GM12878 (cell line): ENCODE data around the gene DNAJC6.

ENCODE experiments used
- EP300 ChIP-seq, 2 experiments: fragments of 150-350 bp in 1 of 2; IDR thresholded peaks; 2 replicates each; pipeline ENCODE4 v1.6.1; 2011 to 2012; ENCODE audit warnings: low read depth in 2 of 2, low read length in 2 of 2, borderline replicate concordance in 1 of 2, improper control_type of control experiment in 1 of 2, inconsistent platforms in 1 of 2; ENCODE audit not compliant: control insufficient read depth in 1 of 2
- HDGF ChIP-seq: fragments of 450-650 bp; IDR thresholded peaks from 2 replicates; pipeline ENCODE4 v1.6.1; 2016; ENCODE audit warnings: antibody characterized with exemption
- KAT2A ChIP-seq: conservative IDR thresholded peaks from 2 replicates; pipeline ENCODE4 v1.6.1; 2011; ENCODE audit warnings: low read depth, low read length; ENCODE audit not compliant: control insufficient read depth
- NR2C1 ChIP-seq: fragments of 450-650 bp; IDR thresholded peaks from 2 replicates; pipeline ENCODE4 v1.6.1; 2017; ENCODE audit warnings: antibody characterized with exemption, mild to moderate bottlenecking, moderate library complexity
- NRF1 ChIP-seq: conservative IDR thresholded peaks from 2 replicates; pipeline ENCODE4 v1.6.1; 2011; ENCODE audit warnings: mild to moderate bottlenecking, low read depth, low read length, improper control_type of control experiment
- POLR2A ChIP-seq: IDR thresholded peaks from 2 replicates; pipeline ENCODE4 v1.6.1; 2011; ENCODE audit warnings: low read depth, mild to moderate bottlenecking, low read length
- POLR2AphosphoS2 ChIP-seq: IDR thresholded peaks from 2 replicates; pipeline ENCODE4 v1.6.1; 2011; ENCODE audit warnings: low read depth, mild to moderate bottlenecking, low read length, improper control_type of control experiment, moderate library complexity
- POLR2AphosphoS5 ChIP-seq: IDR thresholded peaks from 2 replicates; pipeline ENCODE4 v1.6.1; 2011; ENCODE audit warnings: mild to moderate bottlenecking, low read length, inconsistent platforms
- SIN3A ChIP-seq: IDR thresholded peaks from 2 replicates; pipeline ENCODE4 v1.6.1; 2012; ENCODE audit warnings: low read depth, low read length, improper control_type of control experiment
- TCF7 ChIP-seq: IDR thresholded peaks from 2 replicates; pipeline ENCODE4 v1.6.1; 2014; ENCODE audit warnings: antibody characterized with exemption, borderline replicate concordance
- ZBED1 ChIP-seq: IDR thresholded peaks from 2 replicates; pipeline ENCODE4 v1.6.1; 2016; ENCODE audit warnings: borderline replicate concordance
- TF ChIP-seq, protein P1 (sequence below), 3 experiments: IDR thresholded peaks in 2 of 3; conservative IDR thresholded peaks in 1 of 3; 2 replicates each; pipeline ENCODE4 v1.5.1; 2011; ENCODE audit warnings: low read depth in 3 of 3, low read length in 3 of 3, mild to moderate bottlenecking in 3 of 3, control low read depth in 2 of 3, moderate library complexity in 2 of 3, inconsistent platforms in 1 of 3, mixed read lengths in 1 of 3; ENCODE audit not compliant: control insufficient read depth in 2 of 3, insufficient read depth in 1 of 3; ENCODE audit errors: extremely low read depth in 1 of 3
- TF ChIP-seq, protein P2 (sequence below): IDR thresholded peaks from 2 replicates; pipeline ENCODE4 v1.6.1; 2012; ENCODE audit warnings: mild to moderate bottlenecking, low read depth, low read length

DNA sequence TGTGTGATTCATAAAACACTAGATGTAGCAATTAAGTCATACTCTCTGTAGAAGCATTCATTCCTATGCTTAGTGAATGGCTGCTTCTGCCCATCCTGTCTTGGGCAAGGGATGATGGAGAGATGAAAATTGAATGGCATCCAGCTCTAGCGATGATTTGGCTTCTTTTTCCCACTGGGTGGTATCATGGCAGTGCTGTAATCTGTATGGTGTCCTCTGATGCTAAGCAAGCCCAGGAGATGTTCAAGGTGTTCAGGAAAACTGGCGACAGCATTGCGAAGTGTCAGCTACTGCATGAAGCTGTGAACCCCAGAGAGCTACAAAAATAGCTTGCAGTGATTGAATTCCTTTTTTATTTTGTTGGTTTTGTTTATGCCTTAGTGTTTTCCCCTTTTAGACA lies 62.2 kb downstream of the DNAJC6 start:
- TF ChIP-seq, protein P1, sequence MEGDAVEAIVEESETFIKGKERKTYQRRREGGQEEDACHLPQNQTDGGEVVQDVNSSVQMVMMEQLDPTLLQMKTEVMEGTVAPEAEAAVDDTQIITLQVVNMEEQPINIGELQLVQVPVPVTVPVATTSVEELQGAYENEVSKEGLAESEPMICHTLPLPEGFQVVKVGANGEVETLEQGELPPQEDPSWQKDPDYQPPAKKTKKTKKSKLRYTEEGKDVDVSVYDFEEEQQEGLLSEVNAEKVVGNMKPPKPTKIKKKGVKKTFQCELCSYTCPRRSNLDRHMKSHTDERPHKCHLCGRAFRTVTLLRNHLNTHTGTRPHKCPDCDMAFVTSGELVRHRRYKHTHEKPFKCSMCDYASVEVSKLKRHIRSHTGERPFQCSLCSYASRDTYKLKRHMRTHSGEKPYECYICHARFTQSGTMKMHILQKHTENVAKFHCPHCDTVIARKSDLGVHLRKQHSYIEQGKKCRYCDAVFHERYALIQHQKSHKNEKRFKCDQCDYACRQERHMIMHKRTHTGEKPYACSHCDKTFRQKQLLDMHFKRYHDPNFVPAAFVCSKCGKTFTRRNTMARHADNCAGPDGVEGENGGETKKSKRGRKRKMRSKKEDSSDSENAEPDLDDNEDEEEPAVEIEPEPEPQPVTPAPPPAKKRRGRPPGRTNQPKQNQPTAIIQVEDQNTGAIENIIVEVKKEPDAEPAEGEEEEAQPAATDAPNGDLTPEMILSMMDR (IDR thresholded peaks at IDR 0.05 in 2 of 3, conservative IDR thresholded peaks at IDR 0.05 in 1 of 3; ENCODE audit: control insufficient read depth in 2 of 3, extremely low read depth in 1 of 3, insufficient read depth in 1 of 3, low read depth in 3 of 3, low read length in 3 of 3): no peak
- TF ChIP-seq NR2C1: no peak
- no peak for TF ChIP-seq KAT2A
- TF ChIP-seq, protein P2, sequence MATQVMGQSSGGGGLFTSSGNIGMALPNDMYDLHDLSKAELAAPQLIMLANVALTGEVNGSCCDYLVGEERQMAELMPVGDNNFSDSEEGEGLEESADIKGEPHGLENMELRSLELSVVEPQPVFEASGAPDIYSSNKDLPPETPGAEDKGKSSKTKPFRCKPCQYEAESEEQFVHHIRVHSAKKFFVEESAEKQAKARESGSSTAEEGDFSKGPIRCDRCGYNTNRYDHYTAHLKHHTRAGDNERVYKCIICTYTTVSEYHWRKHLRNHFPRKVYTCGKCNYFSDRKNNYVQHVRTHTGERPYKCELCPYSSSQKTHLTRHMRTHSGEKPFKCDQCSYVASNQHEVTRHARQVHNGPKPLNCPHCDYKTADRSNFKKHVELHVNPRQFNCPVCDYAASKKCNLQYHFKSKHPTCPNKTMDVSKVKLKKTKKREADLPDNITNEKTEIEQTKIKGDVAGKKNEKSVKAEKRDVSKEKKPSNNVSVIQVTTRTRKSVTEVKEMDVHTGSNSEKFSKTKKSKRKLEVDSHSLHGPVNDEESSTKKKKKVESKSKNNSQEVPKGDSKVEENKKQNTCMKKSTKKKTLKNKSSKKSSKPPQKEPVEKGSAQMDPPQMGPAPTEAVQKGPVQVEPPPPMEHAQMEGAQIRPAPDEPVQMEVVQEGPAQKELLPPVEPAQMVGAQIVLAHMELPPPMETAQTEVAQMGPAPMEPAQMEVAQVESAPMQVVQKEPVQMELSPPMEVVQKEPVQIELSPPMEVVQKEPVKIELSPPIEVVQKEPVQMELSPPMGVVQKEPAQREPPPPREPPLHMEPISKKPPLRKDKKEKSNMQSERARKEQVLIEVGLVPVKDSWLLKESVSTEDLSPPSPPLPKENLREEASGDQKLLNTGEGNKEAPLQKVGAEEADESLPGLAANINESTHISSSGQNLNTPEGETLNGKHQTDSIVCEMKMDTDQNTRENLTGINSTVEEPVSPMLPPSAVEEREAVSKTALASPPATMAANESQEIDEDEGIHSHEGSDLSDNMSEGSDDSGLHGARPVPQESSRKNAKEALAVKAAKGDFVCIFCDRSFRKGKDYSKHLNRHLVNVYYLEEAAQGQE: no peak
- TF ChIP-seq POLR2A: no peak
- no peak for TF ChIP-seq TCF7
- no peak for TF ChIP-seq SIN3A
- no peak for TF ChIP-seq EP300 (IDR thresholded peaks at IDR 0.05; ENCODE audit: borderline replicate concordance in 1 of 2, control insufficient read depth in 1 of 2, low read depth in 2 of 2, low read length in 2 of 2)
- TF ChIP-seq HDGF: no peak
- TF ChIP-seq POLR2AphosphoS5: no peak
- no peak for TF ChIP-seq ZBED1
- no peak for TF ChIP-seq NRF1
- no peak for TF ChIP-seq POLR2AphosphoS2
